Left lung (tissue), 10 donors: ENCODE results near the gene HGFAC. TPM values are rescaled to one million over a fixed set of nuclear protein-coding genes. Genes with fewer than 3 reads are reported as not detected.
"Not testable (repeated sequence)": the region's sequence is repeated elsewhere in the genome, so short reads cannot be mapped to it uniquely, and the experiment has no call there.

Experiments used
- ATAC-seq: fragments of 200-7000 bp; cut with Tn5 transposase; one replicate; pipeline ENCODE4 v1.9.1; 2020; ENCODE audit warnings: moderate library complexity
- DNase-seq, 4 donors: peaks; one replicate each; pipeline ENCODE4 v3.0.0-alpha.2; 2013 to 2020
- H3K27ac ChIP-seq, 2 donors: fragments of 200-600 bp; sonication (generic) in 1 of 2; one replicate each; pipeline versions ENCODE4 v1.5.0 to v1.8.0; 2020 to 2021
- H3K27me3 ChIP-seq, 2 donors: fragments of 200-600 bp; sonication (generic) in 1 of 2; one replicate each; pipeline versions ENCODE4 v1.5.0 to v1.8.0; 2020 to 2021
- H3K36me3 ChIP-seq, 2 donors: fragments of 200-600 bp; sonication (generic) in 1 of 2; one replicate each; pipeline versions ENCODE4 v1.5.0 to v1.8.0; 2020 to 2021
- H3K4me1 ChIP-seq, 2 donors: fragments of 200-600 bp; one replicate each; pipeline ENCODE4 v1.8.0; 2021
- H3K4me3 ChIP-seq, 2 donors: fragments of 200-600 bp; sonication (generic) in 1 of 2; one replicate each; pipeline versions ENCODE4 v1.5.0 to v1.8.0; 2020 to 2021; ENCODE audit warnings: mild to moderate bottlenecking in 1 of 2
- H3K9me3 ChIP-seq, 2 donors: fragments of 200-600 bp; sonication (generic) in 1 of 2; one replicate each; pipeline versions ENCODE4 v1.5.0 to v1.8.0; 2020 to 2021
- CTCF ChIP-seq, 2 donors: fragments of 200-600 bp; sonication (generic) in 1 of 2; IDR thresholded peaks; one replicate each; pipeline versions ENCODE4 v1.5.0 to v1.8.0; 2021; ENCODE audit warnings: antibody characterized with exemption in 2 of 2
- intact Hi-C, 2 donors: fragments of 100-400 bp; cut with DNase I; formaldehyde crosslinking; loops; one replicate each; pipeline versions ENCODE4 v1.11.2 to v1.14.2; 2022
- polyA plus RNA-seq, 6 donors: library from polyadenylated mRNA; unstranded; fragments of 120-200 nt; gene quantifications; one replicate each; pipeline ENCODE4 v1.2.1, GENCODE V29; 2013; ENCODE audit not compliant: insufficient read length in 6 of 6
- total RNA-seq, 2 donors: library from RNA; stranded (reverse); fragmentation: NEBNext Ultra II Directional; extraction: Animal tissue kit (Norgen Biotek cat#: 25700); gene quantifications; one replicate each; pipeline ENCODE4 v1.2.1, GENCODE V29; 2021
- donor health status: DM: no; HTN: yes; CAD: no.
- donor health status: DM: no; HTN: no; CAD: no.

HGFAC gene
- total and polyA plus RNA-seq, 8 donors = 0.32 to 1.5 (median 0.72) TPM; not detected in 1

GRCh38 chr4:3449574-3450534, 8.1 kb downstream of the HGFAC start:
- ATAC-seq = no peak
- DNase-seq = peak in 1 of 4 donors; percentile 71
- TF ChIP-seq CTCF (IDR thresholded peaks at IDR 0.05) = no peak
- Histone ChIP-seq H3K27me3 (peaks cover 0 to 3% of the 10 kb centered on the region in 2 donors), H3K4me3 (no peak overlapping the region), H3K9me3 (peaks cover 0 to 4% of the 10 kb centered on the region in 2 donors), H3K36me3 (no peaks in the 10 kb centered on the region), H3K4me1 (no peaks in the 10 kb centered on the region), H3K27ac (no peak overlapping the region)
- intact Hi-C loops = loop anchor here in 1 of 2 donors (10.0 kb wide), 1 partner anchor 255 kb away; no protein-coding TSS in a partner anchor

- intact Hi-C loops = no loop called here
These were observed 8.9 kb downstream of the HGFAC start for GRCh38 chr4:3450643-3451042.

GRCh38 chr4:3451956-3452355, 10.2 kb downstream of the HGFAC start:
- Histone ChIP-seq H3K36me3 (no peaks in the 10 kb centered on the region), H3K27me3 (no peaks in the 10 kb centered on the region), H3K4me3 (no peak overlapping the region), H3K27ac (no peak overlapping the region), H3K9me3 (peaks cover 0 to 18% of the 10 kb centered on the region in 2 donors), H3K4me1 (no peaks in the 10 kb centered on the region)
- no peak for TF ChIP-seq CTCF (IDR thresholded peaks at IDR 0.05)
- DNase-seq (no peak), ATAC-seq (no peak)
- intact Hi-C loops = no loop called here

More at GRCh38 chr4:3450643-3451042, 8.9 kb downstream of the HGFAC start:
- Histone ChIP-seq H3K27ac (no peak overlapping the region), H3K4me3 (no peak overlapping the region), H3K27me3 (no peaks in the 10 kb centered on the region), H3K4me1 (no peaks in the 10 kb centered on the region), H3K9me3 (peaks cover 0 to 12% of the 10 kb centered on the region in 2 donors), H3K36me3 (no peaks in the 10 kb centered on the region)
- no peak for DNase-seq
- no peak for ATAC-seq
- no peak for TF ChIP-seq CTCF (IDR thresholded peaks at IDR 0.05)

- no peaks in the 10 kb centered on the region for H3K36me3 ChIP-seq
- intact Hi-C loops = no loop called here
- TF ChIP-seq CTCF (IDR thresholded peaks at IDR 0.05) = no peak
- no peaks in the 10 kb centered on the region for H3K4me1 ChIP-seq
- peak in 1 of 4 donors; percentile 37 for DNase-seq
- no peaks in the 10 kb centered on the region for H3K27me3 ChIP-seq
- peaks cover 0 to 19% of the 10 kb centered on the region in 2 donors for H3K9me3 ChIP-seq
- H3K4me3 ChIP-seq = no peak overlapping the region
- H3K27ac ChIP-seq = no peak overlapping the region
- no peak for ATAC-seq
These were observed 10.6 kb downstream of the HGFAC start for GRCh38 chr4:3452376-3452775.

GRCh38 chr4:3455596-3455995, 13.8 kb downstream of the HGFAC start:
- H3K4me3 ChIP-seq, H3K27ac ChIP-seq, DNase-seq, H3K36me3 ChIP-seq, intact Hi-C loops, H3K27me3 ChIP-seq, H3K4me1 ChIP-seq, ATAC-seq: not testable (repeated sequence)
- peaks cover 0 to 19% of the 10 kb centered on the region in 2 donors for H3K9me3 ChIP-seq
